Astrocyte (in vitro differentiated cells and primary cell): ENCODE measurements around the gene CADPS. TPM values are rescaled to one million over a fixed set of nuclear protein-coding genes. Genes with fewer than 3 reads are reported as not detected.
A peak's percentile ranks its signal among the peaks of the same experiment; 100 is the strongest.

ENCODE experiments used
- DNase-seq: peaks from one replicate; pipeline ENCODE4 v3.0.0-alpha.2; 2010; ENCODE audit warnings: low read depth
- FAIRE-seq: peaks from 2 replicates; lab custom pipeline; 2011; peaks lifted over from hg19 to GRCh38; lab: Jason Lieb, UNC
- H2AFZ ChIP-seq: 2 replicates; pipeline ENCODE4 v1.6.0; 2012; ENCODE audit warnings: low read depth, low read length, inconsistent platforms
- H3K27ac ChIP-seq: 2 replicates; pipeline ENCODE4 v1.5.1; 2011; ENCODE audit warnings: low read depth, low read length, inconsistent platforms
- H3K27me3 ChIP-seq: 2 replicates; pipeline ENCODE4 v1.6.0; 2011; ENCODE audit warnings: low read length, inconsistent platforms; ENCODE audit not compliant: insufficient read depth
- H3K36me3 ChIP-seq: 2 replicates; pipeline ENCODE4 v1.5.1; 2011; ENCODE audit warnings: low read length, inconsistent platforms; ENCODE audit not compliant: insufficient read depth
- H3K4me1 ChIP-seq: 2 replicates; pipeline ENCODE4 v1.5.1; 2011; ENCODE audit warnings: low read length, inconsistent platforms; ENCODE audit not compliant: insufficient read depth
- H3K4me2 ChIP-seq: 2 replicates; pipeline ENCODE4 v1.6.0; 2012; ENCODE audit warnings: low read length, inconsistent platforms
- H3K4me3 ChIP-seq: 2 replicates; pipeline ENCODE4 v1.5.1; 2011; ENCODE audit warnings: low read depth, mild to moderate bottlenecking, low read length, inconsistent platforms; ENCODE audit not compliant: insufficient read depth
- H3K79me2 ChIP-seq: 2 replicates; pipeline ENCODE4 v1.6.0; 2012; ENCODE audit warnings: mild to moderate bottlenecking, low read length, inconsistent platforms; ENCODE audit not compliant: insufficient read depth
- H3K9ac ChIP-seq: 2 replicates; pipeline ENCODE4 v1.6.0; 2012; ENCODE audit warnings: mild to moderate bottlenecking, low read length, inconsistent platforms
- H3K9me3 ChIP-seq: 2 replicates; pipeline ENCODE4 v1.5.1; 2012; ENCODE audit warnings: low read depth, mild to moderate bottlenecking, low read length, inconsistent platforms; ENCODE audit not compliant: insufficient read depth
- H4K20me1 ChIP-seq: 2 replicates; pipeline ENCODE4 v1.6.0; 2012; ENCODE audit warnings: low read length, inconsistent platforms; ENCODE audit not compliant: insufficient read depth
- H3K27ac Mint-ChIP-seq: one replicate; pipeline ENCODE4 v1.8.0; 2021; ENCODE audit warnings: mild to moderate bottlenecking, mixed read lengths; ENCODE audit not compliant: unreplicated experiment
- H3K27me3 Mint-ChIP-seq: one replicate; pipeline ENCODE4 v1.8.0; 2021; ENCODE audit warnings: low read depth, mixed read lengths; ENCODE audit not compliant: unreplicated experiment
- H3K36me3 Mint-ChIP-seq: one replicate; pipeline ENCODE4 v1.8.0; 2021; ENCODE audit warnings: low read depth, mixed read lengths; ENCODE audit not compliant: unreplicated experiment
- H3K4me1 Mint-ChIP-seq: one replicate; pipeline ENCODE4 v1.8.0; 2021; ENCODE audit warnings: low read depth, mixed read lengths; ENCODE audit not compliant: unreplicated experiment
- H3K4me3 Mint-ChIP-seq: one replicate; pipeline ENCODE4 v1.8.0; 2021; ENCODE audit warnings: mild to moderate bottlenecking, moderate library complexity, mixed read lengths; ENCODE audit not compliant: unreplicated experiment
- H3K9me3 Mint-ChIP-seq: one replicate; pipeline ENCODE4 v1.8.0; 2021; ENCODE audit warnings: mild to moderate bottlenecking, mixed read lengths; ENCODE audit not compliant: unreplicated experiment
- EZH2 ChIP-seq: IDR thresholded peaks from 2 replicates; pipeline ENCODE4 v1.6.1; 2012; ENCODE audit warnings: mild to moderate bottlenecking, low read length, inconsistent platforms; ENCODE audit not compliant: insufficient read depth
- total RNA-seq: library from RNA; stranded (reverse); gene quantifications from 2 replicates; pipeline ENCODE4 v1.2.1, GENCODE V29; 2021
- TF ChIP-seq, protein P1 (sequence below): IDR thresholded peaks from 2 replicates; pipeline ENCODE4 v1.5.1; 2011; ENCODE audit warnings: low read depth, mild to moderate bottlenecking, inconsistent platforms, low read length, moderate library complexity; ENCODE audit not compliant: insufficient read depth

CADPS gene
- total RNA-seq, 1 donor from 2014 or later: 5.4 TPM

DNA sequence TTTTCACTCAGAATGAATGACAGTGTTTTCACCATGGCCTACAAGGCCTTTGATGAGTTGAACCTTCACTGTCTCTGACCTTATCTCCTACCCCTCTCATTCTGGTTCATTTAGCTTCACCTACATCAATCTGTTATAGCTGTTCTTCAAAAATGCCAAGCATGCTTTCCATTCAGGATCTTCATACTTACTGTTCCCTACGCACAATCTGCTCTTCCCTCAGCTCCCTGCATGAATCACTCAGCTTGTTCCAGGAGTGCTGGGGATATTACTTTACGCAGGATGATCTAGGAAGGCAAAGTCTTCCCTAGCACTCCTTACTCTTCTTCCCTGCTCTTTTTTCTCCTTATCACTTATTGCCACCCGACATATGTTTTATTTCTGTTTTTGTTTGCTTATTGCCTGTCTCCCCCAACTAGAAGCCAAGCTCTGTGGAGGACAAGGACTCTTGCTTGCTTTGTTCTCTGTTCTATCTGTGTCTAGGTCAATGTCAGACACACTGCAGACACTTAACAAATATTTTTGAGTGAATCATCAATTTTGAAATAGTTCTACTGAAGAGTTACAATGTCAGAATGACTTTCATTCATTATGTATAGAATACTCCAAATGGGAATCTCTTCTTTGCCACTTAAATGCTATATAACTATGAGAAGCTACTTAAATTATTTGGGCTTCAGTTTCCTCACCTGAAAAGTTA is 263.5 kb downstream of the CADPS start:
- peak overlapping the region; percentile 42 for H3K4me2 ChIP-seq
- no peak overlapping the region for H2AFZ ChIP-seq

DNA sequence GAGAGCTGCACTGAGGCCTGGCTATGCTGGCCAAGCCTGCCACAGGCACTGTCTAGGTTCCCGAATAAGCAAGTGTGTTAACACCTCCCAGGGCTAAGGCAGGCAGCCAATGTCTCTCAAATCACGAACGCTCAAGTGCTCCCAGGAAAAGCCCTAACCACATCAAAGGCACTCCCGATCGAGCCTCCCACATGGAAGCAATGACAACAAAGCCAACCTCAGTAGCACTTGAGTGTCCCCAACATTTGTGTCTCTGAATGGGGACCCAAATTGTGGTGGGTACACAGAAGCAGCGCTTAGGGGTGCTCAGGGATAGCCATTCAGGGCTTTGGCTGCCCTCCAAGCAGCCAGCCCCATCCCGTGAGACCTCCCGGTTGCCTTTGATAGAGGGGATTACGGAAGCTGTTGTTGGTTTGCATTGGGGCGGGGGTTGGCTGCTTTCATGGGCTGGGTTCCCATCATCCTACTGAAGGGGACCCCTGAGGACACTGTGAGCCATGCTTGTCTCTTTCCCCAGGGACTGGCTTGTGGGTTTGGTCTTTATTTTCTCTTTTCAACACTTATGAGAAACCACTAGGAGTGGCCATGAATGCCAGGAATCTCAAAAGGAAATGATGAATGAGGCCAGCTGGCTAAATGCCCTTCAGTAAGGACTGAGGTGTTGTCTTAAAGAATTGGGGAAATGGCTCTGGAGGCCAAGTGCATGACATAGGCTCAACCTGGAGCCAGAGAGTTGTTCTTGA is 267.8 kb downstream of the CADPS start:
- peaks cover 56% of the 10 kb centered on the region for H3K4me1 ChIP-seq
- Mint-ChIP-seq H3K4me3 (no peak overlapping the region), H3K27ac (peak overlapping the region; percentile 86), H3K36me3 (no peaks in the 10 kb centered on the region), H3K4me1 (peaks cover 60% of the 10 kb centered on the region), H3K27me3 (no peaks in the 10 kb centered on the region), H3K9me3 (peaks cover 3% of the 10 kb centered on the region)
- no peaks in the 10 kb centered on the region for H3K79me2 ChIP-seq
- peak overlapping the region; percentile 44 for H3K9ac ChIP-seq
- no peaks in the 10 kb centered on the region for H3K27me3 ChIP-seq
- peak overlapping the region; percentile 53 for H2AFZ ChIP-seq
- TF ChIP-seq, protein P1, sequence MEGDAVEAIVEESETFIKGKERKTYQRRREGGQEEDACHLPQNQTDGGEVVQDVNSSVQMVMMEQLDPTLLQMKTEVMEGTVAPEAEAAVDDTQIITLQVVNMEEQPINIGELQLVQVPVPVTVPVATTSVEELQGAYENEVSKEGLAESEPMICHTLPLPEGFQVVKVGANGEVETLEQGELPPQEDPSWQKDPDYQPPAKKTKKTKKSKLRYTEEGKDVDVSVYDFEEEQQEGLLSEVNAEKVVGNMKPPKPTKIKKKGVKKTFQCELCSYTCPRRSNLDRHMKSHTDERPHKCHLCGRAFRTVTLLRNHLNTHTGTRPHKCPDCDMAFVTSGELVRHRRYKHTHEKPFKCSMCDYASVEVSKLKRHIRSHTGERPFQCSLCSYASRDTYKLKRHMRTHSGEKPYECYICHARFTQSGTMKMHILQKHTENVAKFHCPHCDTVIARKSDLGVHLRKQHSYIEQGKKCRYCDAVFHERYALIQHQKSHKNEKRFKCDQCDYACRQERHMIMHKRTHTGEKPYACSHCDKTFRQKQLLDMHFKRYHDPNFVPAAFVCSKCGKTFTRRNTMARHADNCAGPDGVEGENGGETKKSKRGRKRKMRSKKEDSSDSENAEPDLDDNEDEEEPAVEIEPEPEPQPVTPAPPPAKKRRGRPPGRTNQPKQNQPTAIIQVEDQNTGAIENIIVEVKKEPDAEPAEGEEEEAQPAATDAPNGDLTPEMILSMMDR: no peak
- no peak for TF ChIP-seq EZH2
- H3K27ac ChIP-seq: peak overlapping the region; percentile 82
- H3K36me3 ChIP-seq: no peaks in the 10 kb centered on the region
- FAIRE-seq (peak; percentile 84), DNase-seq (peak; percentile 92)
- peak overlapping the region; percentile 64 for H3K4me2 ChIP-seq
- H4K20me1 ChIP-seq: no peaks in the 10 kb centered on the region
- H3K4me3 ChIP-seq: no peak overlapping the region
- no peaks in the 10 kb centered on the region for H3K9me3 ChIP-seq

More for the DNA sequence above, 263.5 kb downstream of the CADPS start:
- Histone ChIP-seq H3K4me3 (no peak overlapping the region), H3K36me3 (no peaks in the 10 kb centered on the region), H3K9ac (no peak overlapping the region), H3K9me3 (no peaks in the 10 kb centered on the region), H3K27me3 (no peaks in the 10 kb centered on the region), H3K27ac (peak overlapping the region; percentile 43), H4K20me1 (no peaks in the 10 kb centered on the region), H3K4me1 (peaks cover 34% of the 10 kb centered on the region), H3K79me2 (no peaks in the 10 kb centered on the region)
- H3K27ac Mint-ChIP-seq: peak overlapping the region; percentile 90
- FAIRE-seq: peak; percentile 49
- peaks cover 39% of the 10 kb centered on the region for H3K4me1 Mint-ChIP-seq
- H3K27me3 Mint-ChIP-seq: no peaks in the 10 kb centered on the region
- DNase-seq: peak; percentile 74
- H3K36me3 Mint-ChIP-seq: no peaks in the 10 kb centered on the region
- no peak overlapping the region for H3K4me3 Mint-ChIP-seq
- no peak for TF ChIP-seq EZH2
- TF ChIP-seq, protein P1: no peak
- H3K9me3 Mint-ChIP-seq: no peaks in the 10 kb centered on the region
